GM20000 (cell line): Measurements from ENCODE around the gene CCR5.
A peak's percentile ranks its signal among the peaks of the same experiment; 100 is the strongest.
"Not testable (repeated sequence)": the region's sequence is repeated elsewhere in the genome, so short reads cannot be mapped to it uniquely, and the experiment has no call there.

ENCODE experiments used
- DNase-seq: peaks from one replicate; pipeline ENCODE4 v3.0.0; 2012; ENCODE audit warnings: low spot score
- CTCF ChIP-seq: IDR thresholded peaks from 2 replicates; pipeline ENCODE4 v1.5.1; 2012; ENCODE audit warnings: mild to moderate bottlenecking, control low read depth; ENCODE audit errors: extremely low read depth, missing control alignments

The CCR5 gene

DNA sequence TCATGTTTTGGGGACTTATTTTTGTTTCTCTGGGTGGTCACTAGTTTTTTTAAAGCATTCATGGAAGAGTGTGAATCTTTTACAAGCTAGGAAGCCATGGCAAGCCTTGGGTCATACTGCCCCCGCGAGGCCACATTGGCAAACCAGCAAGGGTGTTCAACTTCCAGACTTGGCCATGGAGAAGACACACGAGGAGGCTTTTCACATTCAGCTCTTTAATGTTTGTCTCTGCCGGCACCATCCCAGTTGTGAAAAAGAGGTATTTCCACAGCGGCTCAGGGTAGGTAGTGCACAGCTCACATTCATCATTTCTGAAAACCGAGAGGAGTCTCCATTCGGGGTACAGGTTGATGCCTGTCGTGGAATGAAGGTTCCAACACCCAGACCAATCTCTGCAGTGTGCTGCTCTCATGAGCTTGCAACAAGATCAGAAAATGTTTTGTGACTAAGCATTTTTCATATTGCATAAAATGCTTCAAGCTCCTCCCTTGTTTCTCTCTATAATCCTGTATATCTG, 7.7 kb downstream of the CCR5 start:
- TF ChIP-seq CTCF: peak; percentile 94
- peak; percentile 52 for DNase-seq

DNA sequence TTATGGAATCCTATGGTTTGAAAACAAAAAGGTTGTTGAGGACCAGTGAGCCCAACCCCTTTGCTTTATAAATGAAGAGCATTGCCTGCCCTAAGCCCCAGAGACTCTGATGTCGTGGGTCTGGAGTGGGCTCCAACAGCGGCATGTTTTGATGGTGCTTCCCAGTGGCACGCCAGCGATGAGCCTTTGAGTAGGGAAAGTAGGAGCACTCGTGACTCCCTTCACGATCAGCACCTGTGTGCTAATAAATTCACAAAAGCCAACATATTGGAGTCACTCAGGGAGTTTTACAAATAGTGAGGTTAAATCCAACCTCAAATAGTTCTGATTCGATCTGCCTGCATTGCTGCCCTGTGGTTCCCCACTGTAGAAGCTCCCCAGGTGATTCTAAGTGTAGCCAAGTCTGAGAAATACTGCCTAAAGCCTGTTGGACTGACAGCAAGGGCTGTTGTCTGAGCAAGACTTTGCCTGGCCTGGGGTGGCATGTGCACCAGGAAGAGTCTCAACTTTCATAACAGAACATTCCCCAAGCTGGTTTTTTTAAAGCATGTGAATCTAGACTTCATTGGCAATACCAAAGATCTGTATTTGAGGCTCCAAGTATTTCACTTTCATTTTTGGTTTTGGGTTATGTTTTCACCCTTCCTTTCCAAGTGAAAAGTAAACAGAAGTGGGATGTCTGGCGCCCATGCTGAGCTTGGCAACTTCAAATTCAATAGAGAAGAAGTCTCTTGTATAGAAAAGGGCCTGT, 9.9 kb downstream of the CCR5 start:
- no peak for DNase-seq
- TF ChIP-seq CTCF: no peak

DNA sequence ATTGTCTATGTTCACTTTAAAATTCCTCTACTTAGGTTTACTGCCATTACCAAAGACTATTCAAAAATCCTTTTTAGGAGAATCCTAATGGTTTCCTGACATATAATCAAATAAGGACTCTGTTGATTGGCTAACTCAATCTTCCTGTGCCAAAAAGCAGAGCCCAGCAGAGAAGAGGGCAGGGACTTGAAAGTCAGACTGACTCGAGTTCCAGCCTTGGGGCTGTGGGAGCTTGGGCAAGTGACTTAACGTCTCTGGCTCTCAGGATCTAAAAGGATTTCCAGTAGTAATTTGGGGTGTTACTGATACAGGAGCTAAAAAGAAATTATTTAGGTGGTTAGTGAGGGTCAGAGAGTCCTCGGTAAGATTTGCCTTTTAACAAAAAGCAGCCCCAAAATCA, 10.9 kb downstream of the CCR5 start:
- no peak for DNase-seq
- TF ChIP-seq CTCF: no peak

- DNase-seq: no peak
- TF ChIP-seq CTCF: no peak
Observed at GRCh38 chr3:46383211-46383950, 12.6 kb downstream of the CCR5 start.

DNA sequence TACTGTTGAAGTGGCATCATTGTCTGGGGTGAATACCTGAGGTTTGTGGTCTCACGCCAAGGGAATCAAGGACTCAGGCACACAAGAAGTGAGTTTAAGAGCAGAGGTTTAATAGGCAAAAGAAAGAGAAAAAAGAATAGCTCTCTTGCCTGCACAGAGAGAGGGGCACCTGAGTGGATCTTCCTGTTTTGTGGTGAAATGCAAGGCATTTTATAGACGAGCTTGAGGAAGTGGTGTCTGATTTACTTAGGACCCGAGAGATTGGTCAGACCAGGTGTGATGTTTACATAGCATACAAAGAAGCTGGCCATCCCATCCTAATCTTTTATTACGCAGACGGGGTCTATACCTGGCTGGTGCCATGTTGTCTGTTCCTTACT, 13.2 kb downstream of the CCR5 start:
- DNase-seq: no peak
- no peak for TF ChIP-seq CTCF

DNA sequence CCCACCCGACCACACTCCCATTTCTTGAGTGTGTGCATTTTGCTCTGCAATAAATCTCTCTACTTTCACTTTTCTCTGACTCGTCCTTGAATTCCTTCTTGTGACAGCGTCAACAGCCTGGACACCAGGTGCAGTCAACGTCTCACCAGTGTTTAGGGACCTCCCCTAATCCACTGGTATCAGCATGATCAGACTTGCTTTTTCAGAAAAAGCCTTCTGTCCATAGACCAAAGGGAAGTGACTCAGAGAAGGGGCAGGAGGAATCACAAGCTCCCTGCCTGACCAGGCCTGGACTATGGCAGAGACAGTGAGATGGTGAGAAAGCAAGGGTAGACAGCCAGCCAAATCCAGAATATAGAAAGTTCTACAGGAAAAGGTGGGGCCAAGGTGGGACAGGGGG, 15.5 kb downstream of the CCR5 start:
- no peak for TF ChIP-seq CTCF
- no peak for DNase-seq

- DNase-seq: not testable (repeated sequence)
Observed at GRCh38 chr3:46388847-46389246, 18.1 kb downstream of the CCR5 start.
